SK-MEL-5 (cell line): ENCODE data around the gene CCRL2. TPM values are rescaled to one million over a fixed set of nuclear protein-coding genes. Genes with fewer than 3 reads are reported as not detected.

Source experiments
- DNase-seq: peaks from one replicate; pipeline ENCODE4 v3.0.0-alpha.2; 2016; ENCODE audit warnings: low read depth, low spot score
- in situ Hi-C: cut with HindIII; loops from 2 replicates; pipeline ENCODE4 v1.10.0; 2016; ENCODE audit warnings: low sequenced_read_pairs, high pct_unique_total_duplicates, low pct_unique_long_range_greater_than_20kb
- total RNA-seq: library from RNA; depleted of rRNA; stranded (reverse); fragments of >200 nt; shearing (Covaris generic); gene quantifications from 2 replicates; pipeline ENCODE4 v1.2.3, GENCODE V29; 2014; rRNA removed

Gene CCRL2
- total RNA-seq, 1 experiment from 2014 or later, result not detected

- in situ Hi-C loops, result no loop called here
- no peak for DNase-seq
These were observed 31.8 kb downstream of the CCRL2 start for GRCh38 chr3:46438831-46439230.

DNA sequence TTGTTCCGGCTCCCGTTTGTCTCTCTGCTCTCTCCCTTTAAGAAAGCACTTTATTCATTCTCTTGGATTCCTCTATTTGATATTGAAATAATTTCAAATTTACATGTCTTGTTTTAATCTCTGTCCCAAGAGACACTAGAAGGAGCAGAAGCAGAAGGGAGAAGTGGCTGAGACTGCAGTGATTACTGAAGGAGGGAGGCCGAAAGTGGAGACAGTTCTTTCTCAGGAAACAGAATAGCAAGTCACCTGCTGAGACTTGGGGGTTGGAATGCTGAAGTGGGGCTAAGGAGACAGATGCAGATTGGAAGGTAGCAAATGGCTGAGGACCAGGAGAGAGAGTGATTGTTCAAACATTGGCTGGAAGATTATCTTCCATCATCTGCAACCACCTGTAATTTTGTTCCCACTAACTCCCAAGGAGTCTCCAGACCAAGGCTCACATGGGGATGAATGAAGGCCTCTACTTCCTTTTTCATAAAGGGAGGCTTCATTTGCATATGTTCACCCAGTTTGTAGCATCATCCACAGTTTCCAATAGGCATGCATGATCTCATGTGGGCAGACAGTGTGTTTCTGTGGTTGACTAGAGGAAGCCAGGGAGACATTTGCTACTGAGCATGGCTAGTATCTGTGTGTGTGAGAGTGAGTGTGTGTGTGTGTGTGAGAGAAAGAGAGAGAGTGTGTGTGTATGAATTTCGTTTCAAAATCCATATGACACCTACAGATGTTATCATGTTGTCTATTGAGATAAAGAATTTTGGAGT, 33.7 kb downstream of the CCRL2 start:
- DNase-seq, result no peak
- in situ Hi-C loops, result no loop called here

DNA sequence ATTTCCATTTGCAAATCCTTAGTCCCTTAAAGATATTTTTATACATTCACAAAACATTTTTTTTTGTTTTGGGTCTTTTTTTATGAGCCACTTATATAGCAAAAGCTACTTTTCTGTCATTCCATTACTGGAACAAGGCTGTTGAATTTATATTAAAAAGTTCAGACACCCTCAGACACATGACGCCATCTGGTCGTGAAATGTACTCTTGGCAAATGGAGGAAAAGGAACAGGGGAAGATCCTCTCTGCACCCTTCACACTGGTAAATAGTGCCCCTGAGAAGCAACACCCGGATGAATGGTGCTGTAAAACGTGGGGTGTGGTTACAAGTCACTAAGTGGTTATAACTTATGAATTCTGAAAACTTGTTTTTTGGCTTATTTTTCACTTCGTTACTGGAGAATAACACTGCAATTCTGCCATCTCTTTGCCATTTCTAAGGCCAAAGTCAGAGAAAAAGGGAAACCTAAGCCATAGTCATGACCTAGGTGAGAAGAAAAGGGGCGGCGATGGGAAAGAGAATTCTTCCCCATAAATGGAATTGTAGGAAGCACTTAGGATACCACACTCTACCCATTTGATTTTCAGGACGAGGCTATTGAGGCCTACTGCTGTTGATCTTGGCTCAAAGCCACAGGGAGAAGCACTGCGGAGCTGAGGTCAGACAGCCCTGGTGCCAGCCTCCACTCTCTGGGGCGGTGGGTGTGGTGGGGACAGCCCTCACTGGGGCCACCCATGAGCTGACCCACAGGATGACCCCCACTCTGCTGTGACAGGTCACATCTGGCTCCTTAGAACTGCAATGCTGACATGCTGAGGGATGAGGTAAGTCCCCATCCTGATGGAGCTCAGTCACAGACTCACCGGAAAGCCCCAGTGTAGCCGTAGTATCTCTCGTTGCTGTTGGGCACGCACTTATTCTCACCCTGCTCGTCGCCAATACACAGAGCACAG, 35.8 kb downstream of the CCRL2 start:
- in situ Hi-C loops, result no loop called here
- DNase-seq, result peak; percentile 56

GRCh38 chr3:46447228-46447985, 40.3 kb downstream of the CCRL2 start:
- DNase-seq, result no peak
- in situ Hi-C loops, result no loop called here

DNA sequence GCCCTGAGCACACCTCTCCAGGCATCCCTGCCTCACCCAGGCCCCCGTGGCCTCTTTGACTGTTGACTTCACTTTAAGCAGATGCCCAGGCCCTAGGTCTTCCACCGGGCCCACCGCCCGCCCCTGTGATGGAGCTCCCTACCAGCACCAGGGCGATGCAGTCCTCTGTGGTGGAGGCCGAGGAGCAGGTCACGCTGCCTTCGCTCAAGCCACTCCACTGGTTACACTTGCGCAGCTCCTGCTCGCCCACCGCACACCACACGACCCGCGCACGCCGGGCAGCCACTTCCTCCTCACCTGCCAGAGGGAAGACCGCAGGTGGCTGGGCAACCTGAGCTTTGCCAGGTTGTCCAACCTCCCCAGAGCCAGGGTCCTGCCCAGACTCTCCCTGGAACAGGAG, 41.7 kb downstream of the CCRL2 start:
- in situ Hi-C loops, result no loop called here
- no peak for DNase-seq

GRCh38 chr3:46449755-46450552, 42.9 kb downstream of the CCRL2 start:
- peak; percentile 44 for DNase-seq
- in situ Hi-C loops, result no loop called here

GRCh38 chr3:46453526-46454208, 46.6 kb downstream of the CCRL2 start:
- in situ Hi-C loops, result no loop called here

GRCh38 chr3:46454209-46454595, 47.1 kb downstream of the CCRL2 start:
- no peak for DNase-seq
- in situ Hi-C loops, result no loop called here

More at GRCh38 chr3:46453526-46454208, 46.6 kb downstream of the CCRL2 start:
- no peak for DNase-seq

GRCh38 chr3:46454606-46455005, 47.5 kb downstream of the CCRL2 start:
- DNase-seq, result no peak
- in situ Hi-C loops, result no loop called here

- DNase-seq, result no peak
- in situ Hi-C loops, result no loop called here
These were observed 48.4 kb downstream of the CCRL2 start for GRCh38 chr3:46455231-46456115.

GRCh38 chr3:46456118-46456517, 49.1 kb downstream of the CCRL2 start:
- in situ Hi-C loops, result no loop called here

More at GRCh38 chr3:46456118-46456517, 49.1 kb downstream of the CCRL2 start:
- DNase-seq, result no peak

Other genes with a start within 250 kb of the CCRL2 start
- gene CCR1, start 198.9 kb upstream of the CCRL2 start, total RNA-seq, result 0.56 and 1.0 TPM in 2 replicates
- gene CCR3, start 164.8 kb upstream of the CCRL2 start, total RNA-seq, result not detected in 2 replicates
- not detected in 2 replicates for gene CCR2, start 53.1 kb upstream of the CCRL2 start, total RNA-seq
- not detected in 2 replicates for gene CCR5, start 36.3 kb upstream of the CCRL2 start, total RNA-seq
- 0.11 TPM in 1 of 2 replicates, not detected in the other for gene LTF, start 57.6 kb downstream of the CCRL2 start, total RNA-seq
- not detected in 2 replicates for gene RTP3, start 90.7 kb downstream of the CCRL2 start, total RNA-seq
- not detected in 2 replicates for gene LRRC2, start 159.0 kb downstream of the CCRL2 start, total RNA-seq
- not detected in 2 replicates for gene FAM240A, start 205.3 kb downstream of the CCRL2 start, total RNA-seq